ENCODE measurements around the gene KBTBD8.

DNA sequence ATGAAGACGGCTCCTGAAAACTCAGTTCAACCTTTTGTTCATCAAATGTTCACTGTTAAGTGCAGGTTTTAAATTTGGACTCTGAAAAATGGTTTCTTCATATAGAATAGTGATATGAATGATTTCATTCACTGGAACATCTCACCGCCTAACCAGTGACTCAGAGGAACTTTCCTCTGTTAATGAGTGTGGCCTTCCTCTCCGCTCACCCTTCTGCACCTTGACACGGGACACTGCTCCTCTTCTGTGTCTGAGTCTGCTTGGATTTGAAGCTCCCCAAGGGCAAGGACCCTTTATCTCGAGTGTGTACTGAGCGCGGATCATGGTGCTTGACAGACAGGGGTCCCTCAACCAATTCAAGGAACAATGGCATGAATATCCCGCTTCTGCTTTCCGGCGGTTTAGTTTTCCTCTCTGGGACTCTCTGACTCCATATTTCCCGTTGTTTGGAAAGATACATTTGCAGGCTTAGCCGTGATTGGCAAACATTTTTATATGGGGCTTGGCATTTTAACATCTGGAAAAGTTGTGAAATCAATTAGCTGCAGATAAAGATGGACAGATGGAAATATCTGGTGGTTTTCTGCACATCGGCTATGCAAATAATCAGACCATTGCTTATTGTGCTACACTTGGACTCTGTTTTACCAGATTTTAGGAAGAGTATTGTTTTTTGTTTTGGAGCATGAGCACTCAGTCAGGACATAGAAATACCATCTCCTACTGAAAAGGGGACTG, 20.9 kb downstream of the KBTBD8 start:
- TF ChIP-seq, protein P1, sequence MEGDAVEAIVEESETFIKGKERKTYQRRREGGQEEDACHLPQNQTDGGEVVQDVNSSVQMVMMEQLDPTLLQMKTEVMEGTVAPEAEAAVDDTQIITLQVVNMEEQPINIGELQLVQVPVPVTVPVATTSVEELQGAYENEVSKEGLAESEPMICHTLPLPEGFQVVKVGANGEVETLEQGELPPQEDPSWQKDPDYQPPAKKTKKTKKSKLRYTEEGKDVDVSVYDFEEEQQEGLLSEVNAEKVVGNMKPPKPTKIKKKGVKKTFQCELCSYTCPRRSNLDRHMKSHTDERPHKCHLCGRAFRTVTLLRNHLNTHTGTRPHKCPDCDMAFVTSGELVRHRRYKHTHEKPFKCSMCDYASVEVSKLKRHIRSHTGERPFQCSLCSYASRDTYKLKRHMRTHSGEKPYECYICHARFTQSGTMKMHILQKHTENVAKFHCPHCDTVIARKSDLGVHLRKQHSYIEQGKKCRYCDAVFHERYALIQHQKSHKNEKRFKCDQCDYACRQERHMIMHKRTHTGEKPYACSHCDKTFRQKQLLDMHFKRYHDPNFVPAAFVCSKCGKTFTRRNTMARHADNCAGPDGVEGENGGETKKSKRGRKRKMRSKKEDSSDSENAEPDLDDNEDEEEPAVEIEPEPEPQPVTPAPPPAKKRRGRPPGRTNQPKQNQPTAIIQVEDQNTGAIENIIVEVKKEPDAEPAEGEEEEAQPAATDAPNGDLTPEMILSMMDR (IDR thresholded peaks at IDR 0.05; ENCODE audit: low read length): no peak
- TF ChIP-seq EZH2phosphoT487 (IDR thresholded peaks at IDR 0.05; ENCODE audit: low read length): no peak
